Kidney capillary endothelial cell (primary cell): Measurements from ENCODE around the gene CATSPERE.
A peak's percentile ranks its signal among the peaks of the same experiment; 100 is the strongest.
"Not testable (repeated sequence)": the region's sequence is repeated elsewhere in the genome, so short reads cannot be mapped to it uniquely, and the experiment has no call there.

Experiments used
- DNase-seq: peaks from one replicate; pipeline ENCODE4 v3.0.0-alpha.2; 2018; ENCODE audit warnings: low spot score

The CATSPERE gene

GRCh38 chr1:244552336-244552735 lies 91.3 kb downstream of the CATSPERE start:
- DNase-seq, result no peak

GRCh38 chr1:244556263-244556662 lies 95.2 kb downstream of the CATSPERE start:
- no peak for DNase-seq

DNA sequence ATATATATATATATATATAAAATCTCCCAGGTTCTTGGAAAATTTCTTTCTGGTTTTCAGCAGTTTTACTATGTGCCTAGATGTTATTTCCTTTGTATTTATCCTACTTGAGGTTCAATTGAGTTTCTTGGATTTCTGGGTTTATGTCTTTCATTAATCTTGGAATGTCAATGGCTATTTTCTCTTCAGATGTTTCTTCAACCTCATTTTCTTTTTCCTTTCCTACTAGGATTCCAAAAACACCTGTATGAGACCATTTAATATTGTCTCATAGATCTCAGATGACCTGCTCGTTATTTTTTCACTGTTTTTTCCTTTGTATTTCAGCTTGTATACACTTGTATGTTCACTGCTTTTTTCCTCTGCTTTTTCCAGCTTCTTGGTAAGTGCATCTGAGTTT lies 96.5 kb downstream of the CATSPERE start:
- DNase-seq, result no peak

DNA sequence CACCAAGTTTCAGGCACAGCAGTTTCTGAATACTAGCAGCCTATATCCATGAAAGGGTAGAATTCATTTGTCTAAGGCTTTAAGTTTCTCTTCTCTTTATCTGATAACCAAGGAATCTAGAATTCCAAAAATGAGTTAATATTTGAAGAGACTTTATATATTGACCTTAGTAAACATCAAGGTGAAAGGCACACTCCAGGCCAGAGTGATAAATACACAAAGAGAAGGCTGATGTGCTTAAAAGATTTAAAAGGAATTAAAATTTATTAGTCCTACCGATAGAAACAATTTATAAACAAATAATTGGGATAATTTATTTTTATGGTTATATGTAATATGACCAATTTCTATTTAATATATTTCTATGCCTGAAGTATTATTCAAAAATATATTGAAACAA lies 98.5 kb downstream of the CATSPERE start:
- DNase-seq, result no peak

DNA sequence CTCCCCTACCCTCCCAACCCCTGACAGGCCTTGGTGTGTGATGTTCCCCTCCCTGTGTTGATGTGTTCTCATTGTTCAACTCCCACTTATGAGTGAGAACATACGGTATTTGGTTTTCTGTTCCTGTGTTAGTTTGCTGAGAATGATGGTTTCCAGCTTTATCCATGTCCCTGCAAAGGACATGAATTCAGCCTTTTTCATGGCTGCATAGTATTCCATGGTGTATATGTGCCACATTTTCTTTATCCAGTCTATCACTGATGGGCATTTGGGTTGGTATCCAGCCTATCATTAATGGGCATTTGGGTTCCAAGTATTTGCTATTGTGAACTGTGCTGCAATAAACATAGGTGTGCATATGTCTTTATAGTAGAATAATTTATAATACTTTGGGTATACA lies 101.8 kb downstream of the CATSPERE start:
- DNase-seq, result not testable (repeated sequence)

- no peak for DNase-seq
Measured at GRCh38 chr1:244573768-244574167, 112.7 kb downstream of the CATSPERE start.

- DNase-seq, result no peak
Measured at GRCh38 chr1:244576259-244576892, 115.3 kb downstream of the CATSPERE start.

DNA sequence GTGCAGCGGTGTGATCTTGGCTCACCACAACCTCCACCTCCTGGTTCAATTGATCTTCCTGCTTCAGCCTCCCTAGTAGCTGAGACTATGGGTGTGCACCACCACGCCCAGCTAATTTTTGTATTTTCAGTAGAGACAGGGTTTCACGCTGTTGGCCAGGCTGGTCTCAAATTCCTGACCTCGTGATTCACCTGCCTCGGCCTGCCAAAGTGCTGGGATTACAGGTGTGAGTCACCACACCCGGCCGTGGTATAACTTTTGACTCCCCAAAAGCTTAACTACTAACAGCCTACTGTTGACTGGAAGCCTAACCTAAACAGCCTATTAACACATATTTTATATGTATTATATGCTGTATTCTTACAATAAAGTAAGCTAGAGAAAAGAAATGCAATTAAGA lies 117.1 kb downstream of the CATSPERE start:
- DNase-seq, result not testable (repeated sequence)

DNA sequence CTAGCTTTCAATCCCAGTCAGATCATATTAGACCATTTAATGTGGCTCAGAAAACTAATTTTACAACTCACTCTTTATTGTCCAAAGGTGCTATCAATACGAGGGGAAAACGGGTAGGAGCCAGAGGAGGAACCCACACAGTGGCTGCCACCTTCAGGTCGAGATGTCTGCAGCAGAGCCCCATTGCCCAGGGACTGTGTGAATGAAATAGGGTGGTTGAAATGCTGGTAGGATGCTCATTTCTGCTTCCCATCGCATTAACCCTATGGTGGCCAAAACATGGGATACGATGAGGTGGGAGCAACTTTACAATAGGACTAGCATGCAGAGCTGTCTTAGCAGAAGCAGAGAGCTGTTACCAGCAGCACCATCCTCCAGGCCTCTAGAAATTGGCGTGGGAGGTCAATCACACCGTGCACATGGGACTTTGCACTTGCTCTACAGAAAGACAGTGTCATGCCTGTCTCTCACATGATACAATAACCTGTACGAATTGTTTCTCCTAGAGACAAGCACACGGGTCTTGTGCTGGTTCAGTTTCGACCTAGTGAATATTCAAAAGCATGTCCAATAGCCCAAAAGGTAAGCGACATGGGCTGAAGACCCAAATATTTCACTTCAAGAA lies 122.4 kb downstream of the CATSPERE start:
- DNase-seq, result no peak

- no peak for DNase-seq
Measured at GRCh38 chr1:244585867-244586266, 124.8 kb downstream of the CATSPERE start.

DNA sequence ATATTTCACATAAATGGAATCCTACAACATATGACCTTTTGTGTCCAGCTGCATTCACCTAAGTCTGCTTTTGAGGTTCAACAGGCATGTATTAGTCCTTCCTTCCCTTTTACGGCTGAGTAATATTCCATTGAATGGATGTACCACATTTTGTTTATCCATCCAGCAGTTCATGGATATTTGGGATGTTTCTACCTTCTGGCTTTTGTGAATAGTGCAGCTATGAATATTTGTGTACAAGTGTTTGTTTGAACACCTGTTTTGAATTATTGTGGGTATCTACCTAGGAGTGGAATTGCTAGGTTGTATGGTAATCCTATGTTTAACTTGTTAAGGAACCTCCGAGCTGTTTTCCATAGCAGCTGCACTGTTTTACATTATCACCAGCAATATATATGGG lies 129.6 kb downstream of the CATSPERE start:
- no peak for DNase-seq

DNA sequence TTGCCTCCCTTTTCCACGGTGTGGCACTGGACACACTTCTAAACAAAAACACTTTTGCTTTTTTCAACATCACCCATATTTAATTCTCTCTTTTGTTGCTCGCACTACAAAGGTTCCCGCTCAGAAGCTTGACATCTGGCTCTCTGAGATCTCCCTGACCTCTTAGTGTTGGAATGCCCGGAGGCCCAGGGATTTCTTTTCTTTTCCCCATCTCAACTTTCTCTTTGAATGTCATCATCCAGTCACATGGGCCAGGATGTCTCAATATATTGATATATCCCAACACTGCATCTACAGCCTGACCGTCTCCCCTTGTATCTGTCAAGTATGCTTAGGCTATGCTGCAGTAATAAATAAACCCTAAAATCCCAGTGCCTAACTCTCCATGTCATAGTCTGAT lies 137.5 kb downstream of the CATSPERE start:
- no peak for DNase-seq

GRCh38 chr1:244599937-244600350 lies 138.9 kb downstream of the CATSPERE start:
- peak; percentile 93 for DNase-seq

DNA sequence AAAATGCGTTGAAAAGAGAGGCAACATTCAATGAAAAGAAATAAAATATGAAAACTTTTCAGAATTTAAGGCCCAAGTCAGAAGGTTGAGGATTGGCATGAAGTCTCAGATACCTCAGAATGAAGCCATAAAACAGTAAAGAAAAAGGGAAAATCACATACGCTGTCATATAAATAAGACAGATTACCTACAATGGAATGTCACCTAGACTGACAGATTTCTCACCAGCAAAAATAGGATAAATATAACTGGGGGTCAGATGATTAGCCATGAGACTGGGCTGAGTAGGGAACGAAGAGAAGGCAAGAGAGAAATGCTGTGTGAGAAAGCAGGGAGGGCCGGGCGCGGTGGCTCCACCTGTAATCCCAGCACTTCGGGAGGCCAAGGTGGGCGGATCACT lies 140.3 kb downstream of the CATSPERE start:
- DNase-seq, result no peak

DNA sequence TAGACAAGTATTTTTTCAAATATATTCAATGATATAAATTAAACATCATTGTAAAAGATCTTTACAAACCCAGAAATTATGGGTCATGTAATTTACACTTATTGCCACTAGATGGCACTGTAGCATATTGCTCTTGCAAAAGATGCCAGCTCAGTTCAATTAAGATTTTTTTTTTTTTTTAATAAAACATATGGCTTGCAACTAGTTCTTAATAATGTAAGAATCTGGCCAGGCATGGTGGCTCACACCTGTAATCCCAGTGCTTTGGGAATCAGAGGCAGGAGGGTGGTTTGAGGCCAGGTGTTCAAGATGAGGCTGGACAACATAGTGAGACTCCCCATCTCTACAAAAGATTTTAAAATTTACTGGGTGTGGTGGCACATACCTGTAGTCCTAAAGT lies 142.4 kb downstream of the CATSPERE start:
- DNase-seq, result peak; percentile 65

GRCh38 chr1:244605835-244606370 lies 144.8 kb downstream of the CATSPERE start:
- DNase-seq, result no peak

DNA sequence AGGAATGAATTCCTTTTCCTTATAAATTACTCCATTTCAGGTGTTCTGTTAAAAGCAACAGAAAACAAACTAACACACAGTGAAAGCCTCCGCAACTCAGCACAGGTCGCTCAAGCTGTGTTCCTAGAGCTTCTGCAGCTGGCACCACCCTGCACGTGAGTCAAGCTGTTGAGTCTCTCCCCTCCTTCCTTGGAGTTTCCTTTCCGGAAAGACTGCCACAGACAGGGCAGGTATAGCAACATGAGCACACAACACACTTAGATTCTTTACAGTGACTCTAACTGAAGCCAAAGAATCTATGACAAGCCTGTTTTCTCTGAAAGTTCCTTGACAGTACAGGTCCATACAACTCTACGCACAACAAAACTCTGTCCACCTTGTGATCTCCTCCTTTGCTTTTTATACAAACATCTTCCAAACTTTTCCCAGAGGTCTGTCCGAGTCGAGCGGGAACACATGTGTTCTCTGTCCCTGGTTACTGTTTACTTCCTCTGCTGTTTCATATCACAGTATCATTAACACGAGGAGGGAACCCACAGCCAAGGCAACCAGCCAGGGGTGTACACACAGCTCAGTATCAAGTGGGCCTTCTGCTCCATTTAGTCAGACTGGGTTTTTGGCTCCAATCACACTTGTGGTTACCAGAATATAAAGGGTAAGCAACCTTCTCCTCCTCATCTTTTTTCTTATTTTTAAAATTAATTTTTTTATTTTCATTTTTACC lies 153.2 kb downstream of the CATSPERE start:
- no peak for DNase-seq

- DNase-seq, result no peak
Measured at GRCh38 chr1:244614879-244615278, 153.8 kb downstream of the CATSPERE start.

- no peak for DNase-seq
Measured at GRCh38 chr1:244615301-244615700, 154.2 kb downstream of the CATSPERE start.

DNA sequence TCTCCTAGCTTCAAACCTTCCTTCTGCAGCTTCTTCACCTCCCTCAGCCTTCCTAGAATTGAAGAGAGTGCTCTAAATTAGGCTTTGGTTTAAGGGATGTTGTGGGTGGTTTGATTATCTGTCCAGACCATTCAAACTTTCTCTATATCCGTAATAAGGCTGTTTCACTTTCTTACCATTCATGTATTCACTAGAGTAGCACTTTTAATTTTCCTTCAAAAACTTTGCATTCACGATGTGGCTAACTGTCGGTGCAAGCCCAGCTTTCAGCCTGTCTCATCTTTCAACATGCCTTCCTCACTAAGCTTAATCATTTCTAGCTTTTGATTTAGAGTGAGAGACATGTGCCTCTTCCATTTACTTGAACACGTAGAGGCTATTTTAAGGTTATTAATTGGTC lies 165.6 kb downstream of the CATSPERE start:
- no peak for DNase-seq

- DNase-seq, result no peak
Measured at GRCh38 chr1:244628789-244629188, 167.7 kb downstream of the CATSPERE start.

GRCh38 chr1:244633140-244633539 lies 172.1 kb downstream of the CATSPERE start:
- DNase-seq, result no peak

DNA sequence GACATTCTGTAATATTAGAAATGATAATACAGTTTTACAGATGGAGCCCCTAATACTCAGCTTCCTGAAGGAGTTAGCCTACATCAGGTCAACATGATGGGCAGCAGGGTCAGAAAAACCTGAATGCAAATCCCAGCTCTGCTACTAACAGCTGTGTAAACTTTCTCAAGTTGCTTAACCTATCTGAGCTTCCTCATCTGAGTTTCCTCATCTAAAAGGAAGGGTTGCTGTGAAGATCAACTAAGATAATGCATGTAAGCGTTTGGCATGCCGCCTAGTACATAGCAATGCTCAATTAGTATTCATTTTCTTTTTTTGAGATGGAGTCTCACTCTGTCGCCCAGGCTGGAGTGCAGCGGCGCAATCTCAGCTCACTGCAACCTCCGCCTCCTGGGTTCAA lies 173.5 kb downstream of the CATSPERE start:
- DNase-seq, result no peak
